GM23248 (cell line): ENCODE data around the gene RBPMS2.

Source experiments
- EZH2 ChIP-seq: fragments of 200-600 bp; sonication (generic); IDR thresholded peaks from 2 replicates; pipeline ENCODE4 v1.6.1; 2018; ENCODE audit warnings: antibody characterized with exemption, mild to moderate bottlenecking; ENCODE audit not compliant: insufficient read depth, poor library complexity, severe bottlenecking
- EZH2phosphoT487 ChIP-seq: fragments of 200-600 bp; sonication (generic); IDR thresholded peaks from 2 replicates; pipeline ENCODE4 v1.6.1; 2018; ENCODE audit warnings: antibody characterized with exemption, moderate library complexity, mild to moderate bottlenecking, low read depth; ENCODE audit not compliant: insufficient read depth

- TF ChIP-seq EZH2phosphoT487 (no peak), EZH2 (no peak)
Observed at GRCh38 chr15:64807751-64808222, 32.4 kb upstream of the RBPMS2 start.
